BE2C (cell line): ENCODE measurements around the gene HUWE1.
A peak's percentile ranks its signal among the peaks of the same experiment; 100 is the strongest.

Experiments used
- DNase-seq: peaks from one replicate; pipeline ENCODE4 v3.0.0-alpha.2; 2020
- H3K27me3 ChIP-seq: fragments of 250-450 bp; sonication (Bioruptor Pico); 2 replicates; pipeline ENCODE4 v1.5.1; 2020; ENCODE audit warnings: mild to moderate bottlenecking
- H3K36me3 ChIP-seq: fragments of 250-450 bp; sonication (Bioruptor Pico); 2 replicates; pipeline ENCODE4 v1.5.1; 2020; ENCODE audit warnings: mild to moderate bottlenecking
- H3K4me1 ChIP-seq: fragments of 250-450 bp; sonication (Bioruptor Pico); 2 replicates; pipeline ENCODE4 v1.5.1; 2020
- H3K4me3 ChIP-seq: 2 replicates; pipeline ENCODE4 v1.5.1; 2011; ENCODE audit warnings: low read depth, low read length
- H3K9me3 ChIP-seq: fragments of 250-450 bp; sonication (Bioruptor Pico); 2 replicates; pipeline ENCODE4 v1.5.1; 2020
- TF ChIP-seq, protein P1 (sequence below): IDR thresholded peaks from 2 replicates; pipeline ENCODE4 v1.5.1; 2012; ENCODE audit warnings: mild to moderate bottlenecking, low read depth, low read length

Gene HUWE1

DNA sequence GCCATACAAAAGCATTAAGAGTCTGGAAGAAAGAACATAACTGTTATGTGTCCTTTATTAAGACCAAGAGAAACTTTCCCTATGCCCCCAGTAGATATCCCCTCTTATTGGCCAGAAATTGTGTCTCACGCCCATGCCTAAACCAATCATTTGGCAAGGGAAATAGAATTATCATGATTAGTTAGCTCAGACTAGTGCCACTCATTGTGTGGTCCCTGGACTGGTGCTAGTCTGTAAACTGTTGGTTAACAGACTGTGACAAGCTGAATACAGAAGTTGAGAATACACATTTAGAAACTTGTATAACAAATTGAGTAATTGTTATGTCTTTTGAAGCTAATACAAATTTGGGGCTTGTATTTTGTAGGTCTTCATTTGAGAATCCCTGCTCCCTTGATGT, 8.1 kb upstream of the HUWE1 start:
- DNase-seq: no peak
- H3K9me3 ChIP-seq: no peaks in the 10 kb centered on the region
- no peaks in the 10 kb centered on the region for H3K4me1 ChIP-seq
- no peaks in the 10 kb centered on the region for H3K27me3 ChIP-seq
- no peak overlapping the region for H3K4me3 ChIP-seq
- TF ChIP-seq, protein P1, sequence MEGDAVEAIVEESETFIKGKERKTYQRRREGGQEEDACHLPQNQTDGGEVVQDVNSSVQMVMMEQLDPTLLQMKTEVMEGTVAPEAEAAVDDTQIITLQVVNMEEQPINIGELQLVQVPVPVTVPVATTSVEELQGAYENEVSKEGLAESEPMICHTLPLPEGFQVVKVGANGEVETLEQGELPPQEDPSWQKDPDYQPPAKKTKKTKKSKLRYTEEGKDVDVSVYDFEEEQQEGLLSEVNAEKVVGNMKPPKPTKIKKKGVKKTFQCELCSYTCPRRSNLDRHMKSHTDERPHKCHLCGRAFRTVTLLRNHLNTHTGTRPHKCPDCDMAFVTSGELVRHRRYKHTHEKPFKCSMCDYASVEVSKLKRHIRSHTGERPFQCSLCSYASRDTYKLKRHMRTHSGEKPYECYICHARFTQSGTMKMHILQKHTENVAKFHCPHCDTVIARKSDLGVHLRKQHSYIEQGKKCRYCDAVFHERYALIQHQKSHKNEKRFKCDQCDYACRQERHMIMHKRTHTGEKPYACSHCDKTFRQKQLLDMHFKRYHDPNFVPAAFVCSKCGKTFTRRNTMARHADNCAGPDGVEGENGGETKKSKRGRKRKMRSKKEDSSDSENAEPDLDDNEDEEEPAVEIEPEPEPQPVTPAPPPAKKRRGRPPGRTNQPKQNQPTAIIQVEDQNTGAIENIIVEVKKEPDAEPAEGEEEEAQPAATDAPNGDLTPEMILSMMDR: no peak
- H3K36me3 ChIP-seq: no peaks in the 10 kb centered on the region

DNA sequence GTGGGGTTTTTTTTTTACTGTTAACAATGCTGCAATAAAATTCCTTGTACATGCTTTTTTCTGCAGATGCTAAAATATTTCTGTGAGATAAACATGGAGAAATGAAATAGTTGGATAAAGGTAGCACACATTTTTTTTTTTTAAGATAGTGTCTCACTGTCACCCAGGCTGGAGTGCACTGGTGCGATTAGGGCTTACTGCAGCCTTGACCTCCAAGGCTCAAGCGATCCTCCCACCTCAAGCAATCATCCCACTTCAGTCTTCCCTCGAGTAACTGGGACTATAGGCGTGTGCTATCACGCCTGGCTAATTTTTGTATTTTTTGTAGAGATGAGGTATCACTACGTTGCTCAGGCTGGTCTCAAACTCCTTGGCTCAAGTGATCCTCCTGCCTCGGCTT, 1.8 kb upstream of the HUWE1 start:
- TF ChIP-seq, protein P1: no peak
- no peaks in the 10 kb centered on the region for H3K36me3 ChIP-seq
- DNase-seq: no peak
- H3K27me3 ChIP-seq: no peaks in the 10 kb centered on the region
- H3K9me3 ChIP-seq: no peaks in the 10 kb centered on the region
- no peaks in the 10 kb centered on the region for H3K4me1 ChIP-seq
- no peak overlapping the region for H3K4me3 ChIP-seq

DNA sequence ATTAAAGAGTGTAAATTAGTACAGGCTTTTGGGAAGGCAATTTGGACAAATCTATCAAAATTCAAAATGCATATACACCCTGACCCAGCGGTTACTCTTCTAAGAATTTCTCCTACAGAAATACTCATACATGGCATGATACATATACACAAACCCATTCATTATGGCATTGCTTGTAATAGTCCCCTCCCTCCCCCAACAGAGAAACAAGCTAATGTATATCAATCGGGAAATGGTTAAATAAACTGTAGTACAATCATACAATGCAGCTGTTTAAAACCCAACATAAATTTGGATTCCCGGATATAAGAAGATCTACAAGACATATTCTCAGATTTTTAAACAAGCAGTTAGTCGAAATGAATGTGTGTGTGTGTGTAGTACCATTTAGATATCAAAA, 808 bp downstream of the HUWE1 start:
- H3K4me3 ChIP-seq: peak overlapping the region; percentile 83
- no peaks in the 10 kb centered on the region for H3K9me3 ChIP-seq
- TF ChIP-seq, protein P1: no peak
- no peaks in the 10 kb centered on the region for H3K27me3 ChIP-seq
- DNase-seq: no peak
- H3K4me1 ChIP-seq: no peaks in the 10 kb centered on the region
- H3K36me3 ChIP-seq: peaks cover 8% of the 10 kb centered on the region

DNA sequence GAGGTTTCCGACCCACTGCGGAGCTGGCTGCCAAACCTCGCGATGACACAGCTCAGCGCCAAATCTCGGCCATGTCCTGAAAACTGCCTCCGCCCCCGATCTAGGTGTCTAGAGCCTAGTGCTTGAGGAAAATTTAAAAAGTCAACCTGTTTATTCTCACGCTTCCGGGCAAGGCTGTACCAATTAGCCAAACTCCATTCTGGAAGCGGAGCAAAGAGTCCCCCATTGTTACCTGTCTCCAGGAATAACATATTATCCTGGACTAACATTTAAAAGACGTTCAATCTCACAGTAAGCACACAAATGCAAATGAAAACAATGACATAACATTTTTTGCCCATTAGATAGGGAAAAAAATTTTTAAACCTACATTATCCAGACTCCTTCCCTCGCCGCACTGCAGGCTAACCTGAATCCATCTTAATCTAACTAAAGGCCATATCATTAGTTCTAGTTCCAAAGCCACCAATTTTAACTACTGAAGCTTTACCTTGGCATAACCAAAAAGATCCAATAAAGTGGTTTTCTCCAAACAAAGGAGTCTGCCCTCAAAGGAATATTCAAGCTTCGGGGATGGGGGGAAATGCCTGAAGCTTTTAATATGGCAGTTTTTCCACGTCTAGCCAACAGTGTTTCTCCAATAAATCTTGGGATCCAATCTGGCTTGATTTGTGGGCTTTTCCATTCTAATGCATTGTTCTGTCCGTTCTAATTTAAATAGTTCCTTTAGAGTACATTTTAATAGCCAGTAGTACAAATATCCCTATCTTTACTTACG, 1.9 kb downstream of the HUWE1 start:
- Histone ChIP-seq H3K4me3 (peak overlapping the region; percentile 83), H3K9me3 (no peaks in the 10 kb centered on the region), H3K4me1 (no peaks in the 10 kb centered on the region), H3K27me3 (no peaks in the 10 kb centered on the region), H3K36me3 (peaks cover 16% of the 10 kb centered on the region)
- TF ChIP-seq, protein P1: no peak
- DNase-seq: no peak

DNA sequence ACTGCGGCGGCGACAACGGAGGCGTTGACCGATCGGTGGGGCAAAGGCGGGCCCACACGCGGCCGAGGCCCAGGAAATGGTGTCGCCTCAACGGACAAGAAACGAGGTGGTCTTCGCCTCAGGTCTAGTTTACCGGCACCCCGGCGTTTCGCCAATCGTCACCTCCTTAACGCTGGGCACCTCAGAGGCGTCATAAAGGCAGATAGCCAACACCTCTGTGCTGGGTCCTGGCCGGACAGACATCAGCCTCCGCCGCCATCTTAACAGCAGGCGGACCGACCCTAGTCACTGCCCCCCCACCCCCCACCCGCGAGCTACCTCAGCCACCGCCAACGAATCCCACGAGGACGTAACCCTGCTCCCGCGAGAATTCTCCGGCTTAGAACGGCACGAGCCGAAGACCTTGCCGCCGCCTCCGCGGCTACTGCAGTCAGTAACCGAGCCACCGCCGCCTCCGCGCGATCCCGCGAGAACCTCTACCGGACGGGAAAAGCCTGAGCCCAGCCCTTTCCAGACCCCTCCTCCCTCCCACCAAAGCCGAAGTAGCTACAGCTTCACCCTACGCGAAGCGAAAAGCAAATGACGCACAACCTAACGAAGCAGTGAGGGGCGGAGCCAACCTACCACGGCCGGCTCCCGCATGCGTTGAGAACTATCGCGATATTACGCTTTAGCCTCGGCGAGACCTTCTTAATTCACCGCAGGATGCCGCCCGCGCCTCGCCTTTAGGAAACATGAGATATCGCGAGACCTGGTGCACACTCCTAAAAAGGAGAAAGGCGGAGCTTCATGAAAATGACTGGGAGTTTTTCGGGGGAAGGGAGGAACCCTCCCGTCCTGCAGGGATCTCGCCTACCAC, 2.7 kb downstream of the HUWE1 start:
- Histone ChIP-seq H3K4me3 (peak overlapping the region; percentile 66), H3K4me1 (no peaks in the 10 kb centered on the region), H3K27me3 (no peaks in the 10 kb centered on the region), H3K36me3 (peaks cover 21% of the 10 kb centered on the region), H3K9me3 (no peaks in the 10 kb centered on the region)
- TF ChIP-seq, protein P1: no peak
- peak; percentile 93 for DNase-seq
